Gastrocnemius medialis (tissue), 4 donors: Measurements from ENCODE around the gene GABRG3.

Experiments used
- POLR2A ChIP-seq, 2 donors: fragments of 450-650 bp; IDR thresholded peaks; one replicate each; pipeline ENCODE4 v1.6.1; 2017; ENCODE audit warnings: antibody characterized with exemption in 2 of 2, mild to moderate bottlenecking in 2 of 2, moderate library complexity in 2 of 2
- TF ChIP-seq, protein P1 (sequence below), 5 experiments: fragments of 450-650 bp in 3 of 5; fragments of 200-600 bp in 2 of 5; sonication (generic) in 2 of 5; IDR thresholded peaks in 4 of 5; conservative IDR thresholded peaks in 1 of 5; 1 replicate in 4 of 5; 2 replicates in 1 of 5; pipeline ENCODE4 v1.5.1; 2016 to 2019; ENCODE audit warnings: antibody characterized with exemption in 5 of 5, mild to moderate bottlenecking in 3 of 5, moderate library complexity in 3 of 5

- TF ChIP-seq, protein P1, sequence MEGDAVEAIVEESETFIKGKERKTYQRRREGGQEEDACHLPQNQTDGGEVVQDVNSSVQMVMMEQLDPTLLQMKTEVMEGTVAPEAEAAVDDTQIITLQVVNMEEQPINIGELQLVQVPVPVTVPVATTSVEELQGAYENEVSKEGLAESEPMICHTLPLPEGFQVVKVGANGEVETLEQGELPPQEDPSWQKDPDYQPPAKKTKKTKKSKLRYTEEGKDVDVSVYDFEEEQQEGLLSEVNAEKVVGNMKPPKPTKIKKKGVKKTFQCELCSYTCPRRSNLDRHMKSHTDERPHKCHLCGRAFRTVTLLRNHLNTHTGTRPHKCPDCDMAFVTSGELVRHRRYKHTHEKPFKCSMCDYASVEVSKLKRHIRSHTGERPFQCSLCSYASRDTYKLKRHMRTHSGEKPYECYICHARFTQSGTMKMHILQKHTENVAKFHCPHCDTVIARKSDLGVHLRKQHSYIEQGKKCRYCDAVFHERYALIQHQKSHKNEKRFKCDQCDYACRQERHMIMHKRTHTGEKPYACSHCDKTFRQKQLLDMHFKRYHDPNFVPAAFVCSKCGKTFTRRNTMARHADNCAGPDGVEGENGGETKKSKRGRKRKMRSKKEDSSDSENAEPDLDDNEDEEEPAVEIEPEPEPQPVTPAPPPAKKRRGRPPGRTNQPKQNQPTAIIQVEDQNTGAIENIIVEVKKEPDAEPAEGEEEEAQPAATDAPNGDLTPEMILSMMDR (IDR thresholded peaks at IDR 0.05 in 4 of 5, conservative IDR thresholded peaks at IDR 0.05 in 1 of 5): no peak
- TF ChIP-seq POLR2A (IDR thresholded peaks at IDR 0.05): no peak
Observed at GRCh38 chr15:27092390-27092789, 121.4 kb downstream of the GABRG3 start.
